ENCODE measurements around the gene MYOCOS. TPM values are rescaled to one million over a fixed set of nuclear protein-coding genes. Genes with fewer than 3 reads are reported as not detected.

MYOCOS gene
- total RNA-seq, 3 donors from 2014 or later, result not detected

- no peaks in the 10 kb centered on the region for H3K27me3 ChIP-seq
- H3K4me3 ChIP-seq, result no peak overlapping the region
- no peak overlapping the region for H3K27ac ChIP-seq
- intact Hi-C loops (cut with DNase I; ENCODE audit: low total_unique reads), result no loop called here
- TF ChIP-seq POLR2A (IDR thresholded peaks at IDR 0.05) (no peak), CTCF (IDR thresholded peaks at IDR 0.05) (no peak), POLR2AphosphoS5 (IDR thresholded peaks at IDR 0.05) (no peak)
- no peak for DNase-seq (ENCODE audit: low spot score in 2 of 2)
- no peaks in the 10 kb centered on the region for H3K4me1 ChIP-seq
- no peaks in the 10 kb centered on the region for H3K9me3 ChIP-seq
- no peaks in the 10 kb centered on the region for H3K36me3 ChIP-seq
Measured at GRCh38 chr1:171616586-171616985, 5.5 kb upstream of the MYOCOS start.

- no peaks in the 10 kb centered on the region for H3K36me3 ChIP-seq
- no peaks in the 10 kb centered on the region for H3K9me3 ChIP-seq
- H3K4me1 ChIP-seq, result no peaks in the 10 kb centered on the region
- H3K27ac ChIP-seq, result no peak overlapping the region
- no peak overlapping the region for H3K4me3 ChIP-seq
- TF ChIP-seq POLR2A (IDR thresholded peaks at IDR 0.05) (no peak), POLR2AphosphoS5 (IDR thresholded peaks at IDR 0.05) (no peak), CTCF (IDR thresholded peaks at IDR 0.05) (no peak)
- DNase-seq (ENCODE audit: low spot score in 2 of 2), result no peak
- intact Hi-C loops (cut with DNase I; ENCODE audit: low total_unique reads), result no loop called here
- H3K27me3 ChIP-seq, result no peaks in the 10 kb centered on the region
Measured at GRCh38 chr1:171623651-171624331, 1.7 kb downstream of the MYOCOS start.

- no peaks in the 10 kb centered on the region for H3K4me1 ChIP-seq
- H3K9me3 ChIP-seq, result no peaks in the 10 kb centered on the region
- no peak overlapping the region for H3K4me3 ChIP-seq
- no peak overlapping the region for H3K27ac ChIP-seq
- intact Hi-C loops (cut with DNase I; ENCODE audit: low total_unique reads), result no loop called here
- no peaks in the 10 kb centered on the region for H3K27me3 ChIP-seq
- no peak for TF ChIP-seq POLR2A (IDR thresholded peaks at IDR 0.05)
- TF ChIP-seq CTCF (IDR thresholded peaks at IDR 0.05), result no peak
- no peak for TF ChIP-seq POLR2AphosphoS5 (IDR thresholded peaks at IDR 0.05)
- DNase-seq (ENCODE audit: low spot score in 2 of 2), result no peak
- no peaks in the 10 kb centered on the region for H3K36me3 ChIP-seq
Measured at GRCh38 chr1:171625225-171625624, 3.2 kb downstream of the MYOCOS start.

GRCh38 chr1:171627020-171627419 is 5.0 kb downstream of the MYOCOS start:
- H3K36me3 ChIP-seq, result no peaks in the 10 kb centered on the region
- no peak overlapping the region for H3K4me3 ChIP-seq
- no peaks in the 10 kb centered on the region for H3K4me1 ChIP-seq
- no peaks in the 10 kb centered on the region for H3K27me3 ChIP-seq
- no peak overlapping the region for H3K27ac ChIP-seq
- TF ChIP-seq CTCF (IDR thresholded peaks at IDR 0.05), result no peak
- no peak for TF ChIP-seq POLR2A (IDR thresholded peaks at IDR 0.05)
- TF ChIP-seq POLR2AphosphoS5 (IDR thresholded peaks at IDR 0.05), result no peak
- no peak for DNase-seq (ENCODE audit: low spot score in 2 of 2)
- intact Hi-C loops (cut with DNase I; ENCODE audit: low total_unique reads), result no loop called here
- H3K9me3 ChIP-seq, result no peaks in the 10 kb centered on the region

GRCh38 chr1:171628225-171628624 is 6.2 kb downstream of the MYOCOS start:
- Histone ChIP-seq H3K36me3 (no peaks in the 10 kb centered on the region), H3K27me3 (no peaks in the 10 kb centered on the region), H3K27ac (no peak overlapping the region), H3K9me3 (no peaks in the 10 kb centered on the region), H3K4me3 (no peak overlapping the region), H3K4me1 (no peaks in the 10 kb centered on the region)
- intact Hi-C loops (cut with DNase I; ENCODE audit: low total_unique reads), result no loop called here
- no peak for DNase-seq (ENCODE audit: low spot score in 2 of 2)
- TF ChIP-seq CTCF (IDR thresholded peaks at IDR 0.05) (no peak), POLR2AphosphoS5 (IDR thresholded peaks at IDR 0.05) (no peak)
